IPS-NIHi11 (cell line): ENCODE data around the gene CEP170B.
A peak's percentile ranks its signal among the peaks of the same experiment; 100 is the strongest.
"Not testable (repeated sequence)": the region's sequence is repeated elsewhere in the genome, so short reads cannot be mapped to it uniquely, and the experiment has no call there.

Experiments
- DNase-seq: peaks from one replicate; pipeline ENCODE4 v3.0.0; 2012; ENCODE audit warnings: mixed read lengths, low spot score

The CEP170B gene

DNA sequence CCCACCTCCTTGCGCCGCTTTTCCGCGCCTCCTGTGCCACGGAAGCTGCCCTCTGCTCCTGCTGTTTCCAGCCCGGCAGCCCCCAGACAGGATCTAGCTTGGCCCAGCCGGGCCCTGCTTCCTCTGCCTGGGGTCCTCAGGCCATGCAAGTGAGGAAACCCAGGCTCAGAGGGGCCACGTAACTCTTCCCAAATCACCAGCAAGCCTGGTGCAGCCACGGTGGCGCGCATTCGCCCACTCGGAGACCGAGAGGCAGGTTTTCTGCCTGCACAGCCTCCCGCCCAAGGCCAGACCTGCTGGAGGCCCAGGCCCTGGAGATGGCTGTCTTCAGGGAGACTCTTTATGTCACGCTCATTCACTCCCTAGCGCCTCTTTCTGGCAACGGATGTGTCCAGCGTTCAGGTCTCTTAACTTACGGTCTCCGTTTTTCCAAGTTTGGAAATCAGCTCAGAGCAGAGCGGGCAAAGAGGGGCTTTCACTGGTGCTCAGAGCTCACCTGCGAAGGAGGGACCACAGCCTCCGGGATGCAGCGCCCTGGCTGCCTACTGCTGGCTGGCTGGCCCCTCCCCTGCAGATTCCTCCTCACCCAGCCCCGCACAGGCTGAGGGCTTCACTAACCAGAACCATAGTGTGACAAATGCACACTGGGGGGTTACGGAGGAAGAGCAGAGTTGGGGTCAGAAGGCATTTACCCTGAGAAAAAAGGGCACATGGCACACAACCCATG lies 20.6 kb upstream of the CEP170B start:
- peak; percentile 47 for DNase-seq

DNA sequence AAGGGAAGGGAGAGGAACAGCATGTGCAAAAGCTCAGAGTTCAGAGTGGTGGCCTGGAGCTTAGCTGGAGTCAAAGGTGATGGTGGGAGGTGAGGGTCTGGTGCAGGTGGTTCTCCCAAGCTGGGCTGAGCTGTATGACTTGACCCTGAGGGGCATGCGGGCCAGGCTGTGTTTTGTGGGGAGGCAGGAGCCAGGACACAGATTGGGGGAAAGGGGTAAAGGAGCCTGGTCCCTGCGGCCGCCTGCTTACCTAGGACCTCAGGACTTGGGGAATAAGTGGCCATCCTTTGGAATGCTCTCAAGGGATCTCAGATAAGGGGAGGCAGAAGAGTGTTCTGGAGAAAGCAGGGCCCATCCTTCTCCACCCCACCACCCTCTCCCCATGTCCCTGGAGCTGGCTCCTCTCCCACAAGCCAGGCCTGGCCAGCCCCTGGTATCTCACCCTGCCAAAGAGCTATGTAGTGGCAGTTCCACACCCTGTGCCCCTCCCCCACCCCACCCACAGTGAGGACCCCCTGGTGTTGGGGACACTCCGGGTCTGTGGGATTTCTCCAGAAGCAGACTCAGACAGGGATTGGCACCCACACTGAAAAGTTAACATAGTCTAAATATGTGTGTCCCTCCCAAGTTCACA lies 19.9 kb upstream of the CEP170B start:
- no peak for DNase-seq

DNA sequence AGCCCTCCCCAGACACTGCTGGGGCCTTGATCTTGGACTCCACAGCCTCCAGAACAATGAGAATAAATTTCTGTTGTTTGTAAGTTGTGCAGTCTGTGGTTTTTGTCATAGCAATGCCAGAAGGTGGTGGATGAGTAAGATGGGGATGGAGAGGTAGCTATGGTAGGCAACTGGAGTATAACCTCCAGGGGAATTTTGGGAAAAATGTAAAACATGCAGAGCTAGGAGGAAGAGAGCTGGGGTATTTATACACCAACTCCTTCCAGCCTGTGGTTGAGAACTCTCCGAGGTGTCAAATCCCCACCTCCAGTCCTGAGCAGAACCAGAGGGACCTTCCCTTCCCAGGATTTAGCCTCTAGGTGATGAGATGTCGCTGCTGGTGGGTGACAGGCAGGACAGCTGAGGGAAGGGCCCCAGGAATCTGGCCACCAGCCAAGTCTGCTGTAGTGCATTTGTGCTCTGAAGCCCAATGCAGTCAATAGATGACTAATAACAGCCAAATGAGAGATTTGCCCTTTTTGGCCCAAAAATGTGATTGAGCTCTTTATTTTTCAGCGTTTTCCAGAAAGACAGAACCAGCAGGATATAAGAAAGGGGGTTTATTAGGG lies 19.1 kb upstream of the CEP170B start:
- DNase-seq, result no peak

DNA sequence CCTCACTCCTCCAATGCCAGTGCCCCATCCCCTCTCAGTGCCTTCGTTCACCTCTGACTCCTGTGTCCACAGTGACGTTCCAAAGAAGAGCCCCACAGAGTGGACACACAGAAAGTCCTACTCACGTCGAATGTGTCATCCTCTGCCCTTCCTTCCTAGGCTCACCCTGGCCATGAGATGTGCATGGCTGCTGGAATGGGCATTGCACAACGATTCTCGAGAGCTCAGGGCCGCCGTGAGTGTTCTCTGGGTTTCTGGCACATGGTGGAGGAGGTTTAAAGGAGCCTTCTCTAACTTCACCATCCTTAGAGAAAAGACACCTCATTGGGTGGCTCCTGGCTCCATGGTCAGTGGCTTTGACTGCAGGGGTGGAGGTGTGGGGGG lies 12.8 kb upstream of the CEP170B start:
- no peak for DNase-seq

DNA sequence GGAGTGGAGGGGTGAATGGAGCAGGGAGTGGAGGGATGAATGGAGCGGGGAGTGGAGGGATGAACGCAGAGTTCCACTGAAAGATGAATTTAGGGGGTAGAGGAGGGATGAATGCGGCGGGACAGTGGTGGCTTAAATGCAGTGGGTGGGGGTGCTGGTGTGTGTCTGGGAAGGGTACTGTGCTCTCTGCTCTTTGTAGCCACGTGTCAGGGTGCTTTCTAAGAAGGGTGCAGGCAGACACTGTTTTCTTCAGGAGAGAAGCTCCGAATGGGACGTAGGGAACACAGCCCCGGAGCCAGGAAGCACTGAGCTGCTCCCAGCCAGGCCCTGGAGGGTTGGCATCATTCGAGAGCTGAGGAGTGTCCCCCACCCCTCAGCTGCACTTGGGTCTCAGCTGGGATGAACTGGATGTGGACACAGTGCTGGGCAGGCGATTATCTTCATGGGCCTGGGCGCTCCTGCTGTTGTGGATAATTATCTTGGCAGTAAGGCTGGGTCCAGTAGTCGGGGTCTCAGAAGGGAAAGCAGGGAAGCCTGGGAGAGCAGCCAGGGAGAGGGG lies 9.5 kb upstream of the CEP170B start:
- DNase-seq, result no peak

DNA sequence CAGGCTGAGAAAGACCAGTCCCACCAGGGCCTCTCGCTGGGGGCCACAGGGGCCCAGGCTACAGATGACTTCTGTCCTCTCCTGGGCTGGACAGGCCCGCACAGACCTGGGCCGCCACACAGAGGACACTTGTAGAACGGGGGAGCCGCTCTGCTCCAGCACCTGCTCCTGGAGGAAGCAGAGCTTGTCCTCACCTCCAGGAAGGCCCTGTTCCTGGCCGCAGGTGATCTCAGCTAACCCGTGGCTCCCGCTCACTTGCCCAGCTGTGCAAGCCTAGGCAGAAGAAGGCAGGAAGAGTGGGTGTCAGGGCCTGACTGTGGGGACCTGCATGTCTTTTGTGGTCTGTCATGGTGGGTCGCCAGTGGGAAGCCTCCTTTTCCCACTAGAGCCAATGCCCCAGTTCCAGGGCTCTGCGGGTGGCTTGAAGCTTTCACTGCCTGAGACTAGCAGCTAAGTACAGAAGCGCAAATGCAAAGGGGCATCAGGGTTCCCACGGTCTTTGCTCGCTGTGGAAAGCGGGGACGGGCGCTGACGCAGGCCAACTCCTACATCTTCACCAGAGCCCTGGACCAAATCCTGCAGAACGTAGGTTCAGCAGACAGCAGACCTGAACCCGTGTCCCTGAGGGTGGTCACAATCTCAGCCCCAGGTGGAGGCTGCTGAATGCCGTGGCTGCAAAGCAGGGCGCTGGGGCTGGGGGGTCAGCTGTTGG lies 8.8 kb upstream of the CEP170B start:
- DNase-seq, result no peak

DNA sequence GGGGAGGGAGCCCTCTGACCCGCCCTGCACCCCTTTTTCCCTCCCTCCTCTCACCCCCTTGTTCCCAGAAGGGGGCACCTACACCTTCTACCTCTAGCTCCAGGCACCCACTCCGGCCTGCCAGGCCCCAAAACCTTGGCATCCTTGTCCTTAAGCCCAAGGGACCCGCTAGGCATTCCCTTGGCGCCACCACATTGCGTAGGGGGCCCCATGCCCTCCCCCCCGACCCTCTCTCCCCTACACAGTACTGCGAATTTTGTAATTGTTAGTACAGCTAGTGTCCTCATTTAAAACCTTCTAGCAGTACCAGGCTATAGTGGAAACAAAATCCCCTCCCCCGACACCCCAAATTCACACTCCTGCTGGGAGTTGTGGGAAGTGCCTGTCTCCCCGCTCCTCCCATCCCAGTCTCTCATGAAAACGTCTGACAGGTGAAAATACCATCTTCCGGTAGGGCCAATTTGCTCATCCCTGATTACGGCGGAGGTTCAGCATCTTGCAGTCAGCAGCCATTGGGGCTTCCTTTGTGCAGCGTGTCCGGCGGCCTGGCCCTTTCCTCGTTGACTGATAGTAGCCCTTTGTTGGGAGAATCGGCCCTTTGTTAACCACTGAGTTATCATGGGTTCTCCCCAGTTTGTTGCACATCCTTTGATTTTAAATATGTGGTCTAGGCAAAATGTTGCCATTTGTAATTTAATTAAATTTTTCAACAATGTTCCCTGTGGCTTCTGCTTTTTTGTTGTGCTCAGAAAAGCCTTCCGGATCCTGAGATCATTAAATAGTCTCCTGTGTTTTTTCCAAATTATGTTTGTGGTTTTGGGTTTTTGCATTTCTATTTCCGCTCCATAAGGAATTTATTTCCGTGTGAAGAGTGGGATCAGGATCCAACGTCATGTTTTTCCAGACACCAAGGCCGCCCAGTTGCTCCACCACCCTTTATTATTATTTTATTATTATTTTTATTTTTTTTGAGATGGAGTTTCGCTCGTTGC lies 7.9 kb upstream of the CEP170B start:
- DNase-seq, result peak; percentile 17

DNA sequence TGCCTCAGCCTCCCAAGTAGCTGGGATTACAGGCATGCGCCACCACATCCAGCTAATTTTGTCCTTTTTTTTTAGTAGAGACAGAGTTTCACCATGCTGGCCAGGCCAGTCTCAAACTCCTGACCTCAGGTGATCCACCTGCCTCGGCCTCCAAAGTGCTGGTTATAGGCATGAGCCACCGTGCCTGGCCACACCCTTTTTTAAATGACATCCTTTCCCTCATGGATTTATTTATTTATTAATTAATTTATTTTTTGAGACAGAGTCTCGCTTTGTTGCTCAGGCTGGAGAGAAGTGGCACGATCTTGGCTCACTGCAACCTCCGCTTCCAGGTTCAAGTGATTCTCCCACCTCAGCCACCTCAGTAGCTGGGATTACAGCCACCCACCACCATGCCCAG lies 7.1 kb upstream of the CEP170B start:
- not testable (repeated sequence) for DNase-seq

DNA sequence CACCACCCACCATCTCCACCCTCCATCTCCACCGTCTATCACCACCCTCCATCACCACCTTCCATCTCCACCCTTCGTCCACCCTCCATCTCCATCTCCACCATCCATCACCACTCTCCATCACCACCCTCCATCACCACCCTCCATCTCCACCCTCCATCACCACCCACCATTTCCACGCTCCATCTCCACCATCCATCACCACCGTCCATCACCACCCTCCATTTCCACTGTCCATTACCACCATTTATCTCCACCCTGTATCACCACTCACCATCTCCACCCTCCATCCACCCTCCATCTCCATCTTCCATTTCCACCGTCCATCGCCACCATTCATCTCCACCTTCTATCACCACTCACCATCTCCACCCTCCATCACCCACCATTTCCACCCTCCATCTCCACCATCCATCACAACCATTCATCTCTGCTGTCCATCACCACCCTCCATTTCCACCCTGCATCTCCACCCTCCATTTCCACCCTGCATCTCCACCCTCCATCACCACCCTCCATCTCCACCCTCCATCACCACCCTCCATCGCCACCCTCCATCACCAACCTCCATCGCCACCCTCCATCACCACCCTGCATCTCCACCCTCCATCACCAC lies 6.1 kb upstream of the CEP170B start:
- no peak for DNase-seq

DNA sequence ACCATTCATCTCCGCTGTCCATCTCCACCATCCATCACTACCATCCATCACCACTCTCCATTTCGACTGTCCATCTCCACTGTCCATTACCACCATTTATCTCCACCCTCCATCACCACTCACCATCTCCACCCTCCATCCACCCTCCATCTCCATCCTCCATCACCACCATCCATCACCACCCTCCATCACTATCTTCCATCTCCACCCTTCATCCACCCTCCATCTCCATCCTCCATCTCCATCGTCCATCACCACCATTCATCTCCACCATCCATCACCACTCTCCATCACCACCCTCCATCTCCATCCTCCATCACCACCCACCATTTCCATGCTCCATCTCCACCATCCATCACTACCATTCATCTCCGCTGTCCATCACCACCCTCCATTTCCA lies 5.2 kb upstream of the CEP170B start:
- DNase-seq, result no peak

DNA sequence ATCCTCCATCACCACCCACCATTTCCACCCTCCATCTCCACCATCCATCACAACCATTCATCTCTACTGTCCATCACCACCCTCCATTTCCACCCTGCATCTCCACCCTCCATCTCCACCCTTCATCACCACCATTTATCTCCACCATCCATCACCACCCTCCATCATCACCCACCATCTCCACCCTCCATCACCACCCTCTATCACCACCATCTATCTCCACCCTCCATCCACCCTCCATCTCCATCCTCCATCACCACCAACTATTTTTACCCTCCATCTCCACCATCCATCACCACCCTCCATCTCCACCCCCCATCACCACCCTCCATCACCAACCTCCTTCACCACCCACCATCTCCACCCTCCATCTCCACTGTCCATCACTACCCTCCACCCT lies 4.7 kb upstream of the CEP170B start:
- DNase-seq, result no peak

DNA sequence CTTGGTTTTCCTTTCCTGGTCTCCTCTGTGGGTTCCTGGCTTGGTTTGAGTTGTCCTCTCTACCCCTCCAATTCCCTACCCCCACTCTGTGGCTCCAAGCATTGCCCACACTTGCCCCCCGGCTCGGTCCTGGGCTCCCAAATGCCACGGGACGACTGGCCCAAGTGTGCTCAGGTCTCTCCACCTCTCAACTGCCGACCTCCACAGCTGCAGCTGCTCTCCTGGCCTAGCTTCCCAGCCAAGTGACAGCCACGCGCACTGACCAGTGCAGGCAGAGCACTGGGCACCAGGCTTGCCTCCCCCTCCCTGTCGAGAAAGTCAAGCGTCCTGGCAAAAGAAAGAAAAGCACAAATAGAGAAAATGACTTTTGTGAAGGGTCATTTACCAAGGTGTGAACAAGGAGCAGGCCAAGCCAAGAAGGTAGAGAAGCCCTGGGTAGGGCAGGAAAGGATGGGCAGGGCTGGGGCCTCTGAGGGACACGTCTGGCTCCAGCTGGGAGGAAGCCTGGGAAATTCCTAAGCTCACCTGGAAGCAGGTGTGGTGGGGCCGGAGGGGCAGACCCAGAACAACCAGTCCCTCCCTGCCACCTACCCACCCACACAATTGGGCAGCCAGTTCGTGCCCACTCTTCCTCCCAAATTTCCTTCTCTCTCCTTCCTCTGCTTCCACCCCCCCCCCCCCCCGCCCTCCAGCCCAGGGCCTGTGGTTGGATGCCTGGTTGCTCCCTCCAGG lies 1.8 kb upstream of the CEP170B start:
- no peak for DNase-seq

DNA sequence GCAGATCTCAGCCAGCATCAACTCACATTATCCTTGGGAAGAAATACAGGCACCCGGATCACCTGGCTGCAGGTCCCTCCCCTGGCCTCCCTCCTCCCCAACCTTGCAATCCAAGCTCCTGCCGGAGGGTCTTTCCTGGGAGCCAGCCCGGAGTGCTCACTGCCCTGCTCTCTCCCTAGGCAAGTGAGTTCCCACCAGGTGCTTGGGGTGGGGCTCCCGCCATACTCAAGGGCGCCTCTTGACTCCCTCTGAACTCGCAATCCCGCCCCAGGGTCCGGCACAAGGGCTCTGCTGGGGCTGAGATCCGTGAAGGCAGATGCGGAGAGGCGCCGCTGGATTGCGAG lies 1.2 kb upstream of the CEP170B start:
- no peak for DNase-seq

DNA sequence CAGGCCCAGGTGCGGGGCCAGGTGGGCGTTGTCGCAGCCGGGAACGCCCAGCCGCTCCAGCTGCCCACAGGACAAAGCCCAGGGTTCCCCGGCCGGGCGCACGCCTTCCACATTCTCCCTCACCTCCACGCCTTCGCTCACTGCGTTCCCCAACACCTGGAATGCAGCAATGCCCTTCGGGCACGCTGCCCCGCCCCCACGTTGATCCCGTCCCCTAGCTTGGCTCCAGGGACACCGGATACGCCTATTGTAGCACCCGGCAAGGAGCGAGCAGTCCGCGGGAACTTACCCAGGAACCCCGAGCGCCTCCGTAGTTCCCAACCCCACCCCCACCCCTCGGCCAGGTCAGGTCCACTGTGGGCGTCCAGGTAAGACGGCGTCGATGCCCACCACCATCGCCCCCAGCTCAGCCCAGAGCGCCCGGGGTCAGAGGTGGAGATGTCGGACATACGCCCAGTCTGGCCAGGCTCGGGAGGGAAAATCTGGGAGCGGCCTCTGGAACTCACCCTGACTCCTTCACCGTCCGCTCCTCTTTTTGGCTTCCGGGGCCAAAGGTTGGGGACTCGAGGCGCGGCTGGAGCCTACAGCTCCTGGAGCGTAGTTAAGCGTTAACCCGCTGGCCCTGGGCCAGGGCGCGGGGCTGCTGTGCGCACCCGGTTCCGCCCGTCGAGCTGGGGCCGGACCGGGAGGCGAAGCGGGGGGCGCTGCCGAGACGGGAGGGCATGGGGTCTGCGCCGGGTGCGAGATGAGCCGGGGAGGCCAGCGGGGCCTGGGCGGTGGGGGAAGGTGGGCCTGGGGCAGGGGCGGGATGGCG lies 594 bp upstream of the CEP170B start:
- peak; percentile 84 for DNase-seq

DNA sequence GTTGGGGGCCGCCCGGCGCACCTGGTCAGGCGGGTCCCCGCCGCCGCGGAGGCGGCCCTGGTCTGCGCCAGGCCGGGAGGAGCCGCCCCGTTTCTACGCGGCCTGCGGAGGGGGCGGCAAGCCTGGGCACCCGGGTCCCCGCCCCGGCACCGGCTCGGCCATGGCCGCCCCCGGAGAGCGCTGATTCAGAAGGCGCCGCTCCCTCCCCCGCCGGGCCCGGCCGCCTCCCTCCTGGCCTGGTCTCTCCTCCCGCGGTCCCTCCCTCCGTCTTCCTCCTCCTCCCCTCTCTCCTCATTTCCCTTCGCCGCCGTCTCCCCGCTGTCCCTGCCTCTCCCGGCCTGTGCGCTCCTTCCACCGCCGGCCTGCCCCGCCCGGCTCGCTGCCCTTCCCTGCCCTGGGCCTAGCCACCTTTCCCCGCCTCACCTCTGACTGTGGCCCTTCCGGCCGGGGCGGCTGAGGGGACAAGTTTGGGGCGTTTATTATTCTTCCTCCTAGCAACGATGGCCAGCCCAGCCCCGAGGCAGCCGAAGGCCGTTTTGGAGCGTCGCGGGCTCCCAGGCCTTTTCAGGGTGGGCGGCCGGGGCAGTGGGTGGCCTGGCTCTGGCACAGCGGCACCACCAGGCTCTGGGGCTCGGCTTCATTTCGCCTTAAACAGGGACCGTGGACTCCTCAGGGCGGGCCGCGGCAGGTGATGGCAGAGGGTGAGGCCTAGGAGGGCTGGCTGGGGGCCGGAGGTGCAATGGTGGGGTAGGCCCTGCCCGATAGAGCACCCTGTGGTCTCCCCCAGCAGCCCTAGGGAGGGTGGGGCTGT lies 768 bp downstream of the CEP170B start:
- peak; percentile 85 for DNase-seq

DNA sequence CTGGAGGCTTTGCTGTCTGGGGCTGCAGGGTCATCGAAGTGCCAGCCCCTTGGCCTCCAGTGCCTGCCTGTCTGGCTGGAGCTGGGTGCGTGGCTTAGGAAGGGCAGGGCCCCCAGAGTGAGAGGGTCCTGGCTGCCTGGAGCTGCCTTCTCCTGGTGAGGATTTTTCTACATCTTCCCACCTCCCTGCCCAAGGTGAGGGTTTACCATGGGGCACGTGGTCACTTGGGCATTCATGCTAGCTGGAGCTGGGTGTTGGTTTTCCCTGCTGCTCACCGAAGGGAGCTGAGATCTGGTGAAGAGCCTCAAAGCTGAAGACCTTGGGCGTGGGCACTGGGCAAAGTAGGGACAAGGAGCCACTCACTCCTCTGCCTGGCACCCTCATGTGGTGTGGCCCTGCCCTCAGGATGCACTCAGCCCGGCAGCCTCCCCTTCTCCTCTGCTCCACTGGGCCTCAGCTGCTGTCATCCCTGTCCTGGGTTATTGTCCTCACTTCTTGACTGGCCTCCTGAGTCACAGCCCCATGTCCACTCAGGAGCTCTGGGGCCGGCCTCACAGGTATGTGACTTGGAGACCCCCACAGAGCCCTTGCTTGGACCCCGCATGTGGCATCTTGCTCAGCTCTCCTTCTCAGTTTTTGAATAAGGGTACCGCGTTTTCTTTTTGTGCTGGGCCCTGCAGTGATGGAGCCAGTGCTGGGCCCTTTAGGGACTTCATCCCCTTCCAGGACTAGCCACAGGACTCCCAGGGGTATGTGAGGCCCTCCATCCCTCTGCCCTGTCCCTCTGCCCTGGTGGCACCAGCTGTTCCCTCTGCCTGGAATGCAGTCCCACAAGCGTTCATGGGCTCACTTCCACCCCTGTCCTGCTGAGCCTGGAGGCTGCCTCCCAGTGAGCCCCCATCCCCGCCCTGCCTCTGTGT lies 1.6 kb downstream of the CEP170B start:
- DNase-seq, result no peak

DNA sequence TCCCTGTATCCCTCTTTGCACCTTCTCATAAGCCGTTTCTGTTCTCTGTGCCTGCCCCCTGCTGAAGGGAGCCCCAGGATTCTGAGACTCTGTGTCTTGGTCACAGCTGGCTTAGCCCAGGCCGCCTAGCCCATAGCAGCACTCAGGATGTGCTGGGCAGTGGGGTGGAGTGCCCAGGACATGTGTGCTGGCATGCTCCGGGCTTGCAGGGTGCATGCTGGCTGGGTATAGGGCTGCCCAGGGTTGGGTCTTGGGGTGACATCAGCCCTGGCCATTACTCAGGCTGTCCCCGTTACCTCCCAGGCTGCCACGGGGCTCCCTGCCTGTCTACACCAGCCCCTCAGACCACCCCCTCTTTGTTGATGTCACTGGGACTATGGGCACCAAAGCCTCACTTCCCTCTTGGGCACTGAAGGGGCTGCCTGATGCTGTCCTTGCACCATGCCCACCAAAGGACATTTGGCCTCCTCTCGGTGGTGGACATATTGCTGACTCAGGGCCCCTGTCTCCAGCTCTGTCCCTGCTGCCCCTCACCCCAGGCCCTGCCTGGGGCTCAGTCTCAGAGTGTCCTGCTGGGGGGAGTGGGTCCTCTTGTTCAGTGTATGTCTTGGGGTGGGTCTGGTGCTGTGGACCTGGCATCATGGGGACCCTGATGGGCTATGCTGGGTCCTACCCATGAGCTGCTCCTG lies 2.4 kb downstream of the CEP170B start:
- DNase-seq, result no peak
